HG02623 (cell line): ENCODE results near the gene SMOC2.

Experiments
- ATAC-seq: cut with Tn5 transposase; IDR thresholded peaks from one replicate; pipeline ENCODE4 v1.9.1; 2021; ENCODE audit warnings: moderate library complexity; ENCODE audit not compliant: unreplicated experiment

SMOC2 gene

GRCh38 chr6:168442646-168443045 lies 1.7 kb downstream of the SMOC2 start:
- ATAC-seq: no peak

- ATAC-seq: no peak
Measured at GRCh38 chr6:168447282-168447681, 6.3 kb downstream of the SMOC2 start.

- no peak for ATAC-seq
Measured at GRCh38 chr6:168447700-168448099, 6.7 kb downstream of the SMOC2 start.

GRCh38 chr6:168448243-168448855 lies 7.4 kb downstream of the SMOC2 start:
- ATAC-seq: no peak

GRCh38 chr6:168450917-168451316 lies 9.9 kb downstream of the SMOC2 start:
- ATAC-seq: no peak

GRCh38 chr6:168451805-168452517 lies 11.0 kb downstream of the SMOC2 start:
- no peak for ATAC-seq

GRCh38 chr6:168452685-168453377 lies 11.8 kb downstream of the SMOC2 start:
- no peak for ATAC-seq

- no peak for ATAC-seq
Measured at GRCh38 chr6:168455847-168456530, 15.0 kb downstream of the SMOC2 start.

- ATAC-seq: no peak
Measured at GRCh38 chr6:168456907-168457652, 16.1 kb downstream of the SMOC2 start.

- no peak for ATAC-seq
Measured at GRCh38 chr6:168457653-168457934, 16.6 kb downstream of the SMOC2 start.

GRCh38 chr6:168458101-168458500 lies 17.1 kb downstream of the SMOC2 start:
- ATAC-seq: no peak

- no peak for ATAC-seq
Measured at GRCh38 chr6:168459572-168459971, 18.6 kb downstream of the SMOC2 start.

- no peak for ATAC-seq
Measured at GRCh38 chr6:168462289-168462853, 21.4 kb downstream of the SMOC2 start.

- ATAC-seq: no peak
Measured at GRCh38 chr6:168464546-168464945, 23.6 kb downstream of the SMOC2 start.

- ATAC-seq: no peak
Measured at GRCh38 chr6:168468045-168468444, 27.1 kb downstream of the SMOC2 start.

- ATAC-seq: no peak
Measured at GRCh38 chr6:168469521-168469920, 28.5 kb downstream of the SMOC2 start.

- ATAC-seq: no peak
Measured at GRCh38 chr6:168469926-168470325, 28.9 kb downstream of the SMOC2 start.

- ATAC-seq: no peak
Measured at GRCh38 chr6:168472363-168472762, 31.4 kb downstream of the SMOC2 start.

- no peak for ATAC-seq
Measured at GRCh38 chr6:168473197-168473596, 32.2 kb downstream of the SMOC2 start.

- ATAC-seq: no peak
Measured at GRCh38 chr6:168475188-168476013, 34.4 kb downstream of the SMOC2 start.
